SHP77 treated with DMSO at 0.1 percent for 48 hours (cell line): Measurements from ENCODE around the gene KLHDC10.
"Not testable (repeated sequence)": the region's sequence is repeated elsewhere in the genome, so short reads cannot be mapped to it uniquely, and the experiment has no call there.

Source experiments
- DNase-seq: peaks from one replicate; lab custom pipeline; 2025; lab: John Stamatoyannopoulos, UW

Gene KLHDC10

DNA sequence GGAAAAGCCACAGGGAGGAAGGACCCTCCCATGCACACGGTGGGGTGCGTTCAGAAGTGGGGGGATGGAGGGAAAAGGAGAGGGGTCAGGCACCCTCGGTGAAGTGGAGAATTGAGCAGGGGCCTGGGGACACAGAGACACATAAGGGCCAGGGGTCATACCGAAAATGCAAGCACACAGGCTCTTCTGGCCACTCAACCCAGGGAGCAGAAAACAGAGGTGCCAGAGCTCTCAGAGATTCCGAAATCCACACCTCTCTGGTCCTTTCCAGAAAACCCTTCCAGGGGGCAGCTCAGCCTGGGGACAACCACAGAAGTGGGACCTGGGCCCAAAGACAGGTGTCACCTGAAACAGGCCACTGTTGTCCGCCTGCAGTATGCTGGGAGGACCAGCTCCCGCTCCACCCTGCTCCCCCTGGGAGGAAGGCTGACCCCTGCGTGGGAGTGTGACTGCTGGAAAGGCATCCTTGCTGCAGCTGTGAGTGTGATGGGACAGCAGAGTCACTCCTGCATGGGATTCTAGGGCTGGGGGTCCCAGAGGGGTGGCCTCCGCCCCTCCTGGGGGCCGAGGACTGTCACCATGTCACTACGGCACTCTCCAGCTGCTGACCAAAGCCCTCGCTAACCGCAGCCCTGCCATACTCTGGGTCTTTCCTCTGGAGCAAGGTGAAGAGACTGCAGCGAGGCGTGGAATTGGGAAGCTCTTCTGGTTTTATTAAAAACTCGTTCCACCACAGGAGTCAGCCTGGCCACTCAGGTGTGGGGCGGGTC is 71.7 kb downstream of the KLHDC10 start:
- DNase-seq: no peak

DNA sequence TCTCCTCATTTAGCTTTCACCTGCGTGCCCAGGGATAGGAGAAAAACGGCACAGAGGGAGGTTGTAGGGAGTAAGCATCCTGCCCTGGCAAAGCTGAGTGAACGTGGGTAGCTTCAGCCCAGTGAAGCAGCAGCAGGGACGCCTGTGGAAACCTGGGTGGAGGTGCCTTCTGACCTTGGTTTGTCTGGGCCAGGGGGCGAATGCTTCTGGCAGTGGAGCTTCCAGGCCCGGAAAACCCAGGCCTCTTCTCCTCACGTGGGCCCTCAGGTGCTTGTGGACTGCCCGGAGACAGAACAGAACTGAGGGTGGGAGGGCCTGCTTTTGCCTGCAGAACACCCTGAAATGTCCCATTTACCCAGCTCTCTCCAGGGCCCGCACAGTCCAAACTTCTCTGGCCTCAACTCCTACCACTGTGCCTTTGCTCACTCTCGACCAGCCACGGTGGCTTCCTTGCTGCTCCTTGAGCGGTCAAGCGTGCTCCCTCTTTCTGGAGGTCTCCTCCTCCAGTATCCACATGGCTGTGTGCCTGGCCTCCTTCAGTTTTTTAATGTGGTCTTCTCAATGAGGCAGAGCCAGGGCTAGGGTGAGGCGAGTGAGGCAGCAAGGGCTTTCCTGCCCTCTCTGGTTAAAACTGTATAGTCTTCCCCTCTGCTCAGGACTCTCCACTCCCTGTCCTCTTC is 72.5 kb downstream of the KLHDC10 start:
- DNase-seq: no peak

DNA sequence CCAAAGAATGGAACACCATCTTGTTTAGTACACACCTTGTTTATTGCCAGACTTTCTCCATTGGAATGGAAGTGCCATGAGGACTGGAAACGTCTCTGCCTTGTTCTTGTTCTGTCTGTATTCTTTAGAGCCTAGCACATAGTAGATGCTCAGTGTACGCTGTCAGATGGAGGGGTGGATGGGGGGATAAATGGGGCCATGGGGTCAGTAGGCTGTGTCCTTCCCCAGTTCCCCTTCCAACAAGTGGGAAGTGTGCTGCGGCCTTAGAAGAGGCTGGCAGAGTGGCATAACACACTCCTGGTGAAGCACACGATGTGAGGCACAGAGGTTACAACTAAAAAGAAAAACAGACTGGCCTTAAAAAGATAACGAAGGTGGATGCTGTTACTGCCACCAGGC is 73.0 kb downstream of the KLHDC10 start:
- no peak for DNase-seq

GRCh38 chr7:130143986-130144311 is 73.6 kb downstream of the KLHDC10 start:
- no peak for DNase-seq

DNA sequence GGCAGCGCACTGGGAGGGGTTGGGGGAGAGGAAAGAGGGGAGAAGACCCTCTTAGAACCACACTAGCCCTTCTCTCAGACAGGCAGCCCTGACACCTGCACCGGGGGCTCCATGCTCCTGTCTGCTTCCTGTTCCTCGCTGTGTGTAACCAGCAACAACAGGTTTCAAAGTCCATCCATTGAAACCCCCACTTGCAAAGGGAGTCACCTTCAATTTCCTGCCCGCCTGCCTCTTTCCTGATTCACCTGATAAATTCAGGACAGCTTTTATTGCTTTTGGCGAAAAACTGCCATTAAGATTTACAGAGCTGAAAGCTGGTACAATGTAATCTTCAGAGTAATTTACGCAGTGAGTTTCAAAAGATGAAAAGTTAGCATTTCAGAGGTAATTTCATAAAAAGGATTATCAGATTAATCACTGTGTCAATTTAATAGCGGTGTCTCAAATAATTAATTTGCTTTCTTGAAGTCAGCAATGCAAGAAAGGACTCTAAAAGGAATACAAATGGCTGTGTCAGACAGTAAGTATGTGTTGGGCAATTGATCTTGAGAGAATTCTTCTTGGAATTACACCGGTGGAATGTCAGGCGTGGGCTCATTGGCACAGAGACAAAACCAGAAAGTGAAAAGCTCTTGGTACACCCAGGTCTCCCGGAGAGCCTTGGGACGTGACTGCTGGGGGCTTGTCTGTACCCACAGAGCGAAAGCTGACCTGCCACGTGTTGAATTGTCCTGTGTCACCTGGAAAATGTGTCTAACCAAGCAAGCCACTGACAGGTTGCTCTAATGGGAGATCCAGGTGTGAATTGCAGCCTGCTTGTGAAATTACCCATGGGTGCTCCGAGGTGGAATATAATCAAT is 74.2 kb downstream of the KLHDC10 start:
- no peak for DNase-seq

DNA sequence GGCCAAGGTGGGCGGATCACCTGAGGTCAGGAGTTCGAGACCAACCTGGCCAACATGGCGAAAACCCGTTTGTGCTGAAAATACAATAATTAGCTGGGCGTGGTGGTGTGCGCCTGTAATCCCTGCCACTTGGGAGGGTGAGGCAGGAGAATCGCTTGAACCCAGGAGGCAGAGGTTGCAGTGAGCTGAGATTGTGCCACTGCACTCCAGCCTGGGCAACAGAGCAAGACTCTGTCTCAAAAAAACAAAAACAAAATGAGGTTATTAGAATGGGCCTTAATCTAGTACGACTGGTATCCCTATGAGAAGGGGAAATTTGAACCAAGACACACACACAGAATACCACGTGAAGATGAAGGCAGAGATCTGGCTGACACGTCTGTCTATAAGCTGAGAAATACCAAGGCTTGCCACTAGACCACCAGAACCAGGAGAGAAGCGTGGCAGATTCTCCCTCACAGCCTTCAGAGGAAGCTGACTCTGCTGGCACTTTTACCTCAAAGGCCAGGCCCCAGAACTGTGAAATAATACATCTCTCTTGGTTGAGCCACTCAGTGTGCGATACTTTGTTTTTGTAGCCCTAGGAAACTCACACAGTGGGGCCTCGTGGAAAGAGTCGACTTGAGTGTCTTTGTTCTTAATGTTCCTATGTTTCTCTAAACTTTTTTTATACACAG is 75.2 kb downstream of the KLHDC10 start:
- no peak for DNase-seq

GRCh38 chr7:130146142-130146541 is 75.8 kb downstream of the KLHDC10 start:
- not testable (repeated sequence) for DNase-seq

- no peak for DNase-seq
These were observed 76.5 kb downstream of the KLHDC10 start for GRCh38 chr7:130146693-130147405.

- no peak for DNase-seq
These were observed 77.5 kb downstream of the KLHDC10 start for GRCh38 chr7:130147710-130148325.

GRCh38 chr7:130148561-130148960 is 78.2 kb downstream of the KLHDC10 start:
- DNase-seq: no peak

DNA sequence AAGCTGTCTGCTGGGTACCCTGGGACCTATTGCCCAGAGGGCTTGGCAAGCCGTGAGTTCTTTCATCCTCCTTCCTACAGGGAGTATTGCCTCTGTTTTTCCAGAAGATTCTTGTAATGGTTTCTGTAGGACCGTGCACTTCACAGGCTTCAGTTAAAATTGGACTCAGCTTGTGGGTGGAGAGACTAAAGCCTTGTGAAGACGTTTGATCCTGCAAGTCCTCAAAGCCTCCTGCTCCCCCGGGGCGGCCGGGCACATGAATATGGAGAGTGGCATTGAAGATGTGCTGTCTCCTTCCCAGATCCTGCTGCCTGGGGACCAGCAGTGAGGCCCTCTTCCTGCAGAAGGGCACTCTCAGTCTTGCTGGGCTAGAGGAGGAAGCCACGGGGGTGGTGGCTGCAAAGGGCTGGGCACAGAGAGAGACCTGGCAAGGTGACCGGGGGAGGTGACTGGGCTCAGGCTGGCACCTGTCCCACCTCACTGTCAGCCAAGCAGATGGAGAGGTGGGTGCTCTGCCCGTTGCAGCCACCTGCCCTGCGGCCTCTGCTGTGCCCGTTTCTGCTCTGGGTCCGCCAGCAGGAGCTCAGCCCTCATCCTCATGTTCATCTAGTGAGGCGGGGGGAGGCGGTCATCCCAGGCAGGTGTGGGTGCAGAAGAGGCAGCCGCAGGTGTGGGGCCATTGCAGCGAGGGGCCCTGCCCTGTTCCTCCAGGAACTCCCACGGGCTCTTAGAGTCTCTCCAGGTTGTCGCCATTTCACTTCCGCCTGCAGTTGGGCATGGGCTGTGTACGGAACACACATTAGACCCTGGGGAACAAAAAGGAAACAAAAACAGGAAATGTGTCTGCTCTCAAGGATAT is 79.2 kb downstream of the KLHDC10 start:
- DNase-seq: peak; percentile 8

DNA sequence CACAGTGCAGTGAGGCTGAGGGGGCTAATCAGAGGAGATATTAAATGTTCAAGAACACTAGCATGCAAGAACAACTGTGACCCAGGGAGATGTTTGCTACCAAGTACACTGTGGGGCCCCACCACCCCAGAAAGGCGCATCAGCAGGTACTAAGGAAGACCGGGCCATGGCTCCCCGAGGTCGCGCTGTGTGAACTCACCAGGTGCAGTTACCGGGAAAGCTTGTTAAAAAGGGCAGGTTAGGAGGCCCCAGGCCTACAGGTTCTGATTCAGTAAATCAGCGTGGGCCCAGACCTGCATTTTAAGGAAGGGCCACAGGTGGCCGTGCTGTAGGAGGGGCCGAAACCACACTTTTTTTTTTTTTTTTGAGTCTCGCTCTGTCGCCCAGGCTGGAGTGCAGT is 80.3 kb downstream of the KLHDC10 start:
- DNase-seq: no peak

DNA sequence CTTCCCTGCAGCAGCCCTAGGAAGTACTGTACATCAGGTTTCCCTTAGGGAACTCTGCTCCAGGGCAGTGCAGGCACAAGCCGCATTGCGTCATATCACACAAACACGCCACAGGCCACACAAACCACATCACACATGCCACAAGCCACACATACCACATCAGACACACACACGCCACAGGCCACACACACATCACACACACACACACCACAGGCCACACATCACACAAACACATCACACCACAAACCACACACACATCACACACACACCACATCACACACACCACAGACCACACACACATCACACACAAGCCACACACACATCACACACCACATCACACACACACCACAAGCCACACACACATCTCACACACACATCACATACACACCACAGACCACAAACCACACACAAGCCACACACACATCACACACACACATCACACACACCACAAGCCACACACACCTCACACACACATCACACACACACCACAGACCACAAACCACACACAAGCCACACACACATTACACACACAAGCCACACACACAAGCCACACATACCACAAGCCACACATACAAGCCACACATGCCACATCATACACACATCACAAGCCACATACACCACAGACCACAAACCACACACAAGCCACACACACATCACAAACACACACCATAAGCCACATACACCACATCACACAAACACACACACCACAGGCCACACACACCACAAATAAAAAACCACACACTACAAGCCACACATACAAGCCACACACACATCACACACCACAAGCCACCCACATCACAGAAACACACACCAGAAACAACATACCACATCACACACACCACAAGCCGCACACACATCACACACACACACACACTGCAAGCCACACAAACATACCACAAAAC is 81.5 kb downstream of the KLHDC10 start:
- no peak for DNase-seq

- DNase-seq: no peak
These were observed 82.3 kb downstream of the KLHDC10 start for GRCh38 chr7:130152493-130153210.

GRCh38 chr7:130153211-130153908 is 83.0 kb downstream of the KLHDC10 start:
- DNase-seq: no peak

GRCh38 chr7:130154131-130154500 is 83.8 kb downstream of the KLHDC10 start:
- no peak for DNase-seq

DNA sequence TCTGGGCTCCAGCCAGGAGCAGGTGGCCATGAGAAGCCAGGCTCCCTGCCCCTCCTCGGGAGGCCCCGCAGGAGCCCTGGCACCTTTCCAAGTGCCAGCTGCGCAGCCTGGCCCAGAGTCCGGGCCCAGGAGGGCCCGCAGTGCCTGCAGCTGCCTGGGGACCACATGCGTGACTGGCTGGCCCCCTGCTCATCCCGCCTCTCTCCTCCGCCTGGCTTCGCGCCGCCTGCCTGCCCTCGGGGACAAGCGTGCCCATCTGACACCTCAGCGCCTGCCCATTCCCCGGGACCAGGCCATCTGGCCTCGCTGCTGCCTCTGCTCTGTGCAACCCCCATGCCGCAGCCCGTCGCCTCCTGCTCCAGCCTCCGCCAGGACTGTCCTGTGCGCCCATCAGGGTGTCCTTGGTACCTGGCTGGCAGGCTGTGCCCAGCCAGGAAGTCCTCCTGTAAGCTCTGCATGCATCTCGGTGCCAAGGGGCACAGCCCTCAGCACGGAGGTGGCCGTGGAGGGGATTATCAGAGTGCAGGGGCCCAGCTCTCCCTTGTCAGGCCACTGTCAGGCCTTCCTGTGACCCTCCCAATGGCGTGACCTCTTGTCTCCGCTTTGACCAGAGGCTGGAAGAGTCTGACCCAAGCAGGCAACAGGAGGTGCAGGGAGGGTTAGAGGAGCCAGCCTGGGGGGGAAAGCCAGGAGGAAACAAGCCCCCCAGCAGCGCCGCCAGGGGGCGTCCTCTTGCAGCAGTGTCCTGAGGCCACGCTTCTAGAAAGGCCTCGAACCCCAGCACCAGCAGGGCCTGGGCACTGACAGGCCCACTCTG is 84.4 kb downstream of the KLHDC10 start:
- peak; percentile 68 for DNase-seq
